GM19455 (cell line): Measurements from ENCODE around the gene SULT1B1.
"Not testable (repeated sequence)": the region's sequence is repeated elsewhere in the genome, so short reads cannot be mapped to it uniquely, and the experiment has no call there.

Source experiments
- ATAC-seq: cut with Tn5 transposase; IDR thresholded peaks from one replicate; pipeline ENCODE4 v1.9.1; 2021; ENCODE audit not compliant: unreplicated experiment

The SULT1B1 gene

DNA sequence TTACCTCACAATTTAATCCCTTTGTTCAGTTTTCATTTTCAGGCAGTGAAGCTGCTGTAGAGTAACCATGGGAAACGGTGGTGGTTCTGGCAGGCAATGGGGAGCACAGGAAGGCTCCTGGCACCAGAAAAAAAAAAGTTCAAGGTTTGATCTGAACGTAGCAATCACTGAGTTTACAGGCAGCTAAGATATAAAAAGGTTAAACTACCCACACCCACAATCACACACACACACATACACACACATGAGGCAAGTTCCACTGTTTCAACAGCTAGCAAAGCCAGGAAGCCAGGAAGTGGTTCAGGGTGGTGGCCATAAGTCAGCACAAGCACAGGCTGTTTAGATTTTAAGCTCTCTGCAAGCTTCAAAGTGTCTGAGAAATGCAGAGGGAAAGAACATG is at the start of gene SULT1B1:
Gene SULT1B1, minus strand, starts transcription at position 166 of the 400 bp plus-strand sequence. CDS start 5,403 bp downstream, outside the sequence.
- ATAC-seq: no peak

DNA sequence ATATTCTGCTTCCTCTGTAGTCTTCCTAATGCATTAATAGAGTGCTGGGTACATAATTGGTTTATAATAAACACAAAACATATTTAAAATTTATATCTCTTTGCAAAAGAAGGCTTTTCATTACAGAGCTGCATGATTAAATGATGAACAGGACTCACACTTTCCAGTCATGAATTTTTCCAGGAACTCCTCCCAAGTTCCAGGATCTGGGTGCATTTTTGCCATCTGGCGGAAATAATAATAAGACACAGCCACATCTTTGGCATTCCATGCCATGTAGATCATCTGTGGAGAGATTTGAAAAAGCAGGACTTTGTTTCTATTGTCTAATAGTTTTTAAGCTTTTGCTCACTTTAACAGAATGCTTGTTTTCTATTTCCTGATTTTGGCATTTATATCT is 40.2 kb upstream of the SULT1B1 start:
- no peak for ATAC-seq

DNA sequence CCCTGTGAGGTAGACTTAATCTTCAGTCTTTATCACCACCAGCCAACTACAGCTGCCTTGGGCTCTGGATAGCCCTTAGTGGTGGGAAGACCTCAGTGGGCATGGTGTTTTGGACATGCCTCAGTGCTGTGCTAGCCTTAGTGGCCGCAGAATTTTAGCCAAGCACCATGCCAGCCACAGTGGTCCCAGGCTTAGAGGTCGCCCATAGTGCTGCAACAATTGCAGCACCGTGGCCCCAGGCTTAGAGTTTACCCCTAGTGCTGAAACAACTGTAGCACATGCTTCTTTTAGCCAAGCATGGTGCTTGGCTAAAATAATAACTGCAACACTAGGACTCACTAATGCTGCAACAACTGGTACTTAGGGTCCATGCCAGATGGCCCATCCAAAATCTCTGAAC is 38.9 kb upstream of the SULT1B1 start:
- no peak for ATAC-seq

DNA sequence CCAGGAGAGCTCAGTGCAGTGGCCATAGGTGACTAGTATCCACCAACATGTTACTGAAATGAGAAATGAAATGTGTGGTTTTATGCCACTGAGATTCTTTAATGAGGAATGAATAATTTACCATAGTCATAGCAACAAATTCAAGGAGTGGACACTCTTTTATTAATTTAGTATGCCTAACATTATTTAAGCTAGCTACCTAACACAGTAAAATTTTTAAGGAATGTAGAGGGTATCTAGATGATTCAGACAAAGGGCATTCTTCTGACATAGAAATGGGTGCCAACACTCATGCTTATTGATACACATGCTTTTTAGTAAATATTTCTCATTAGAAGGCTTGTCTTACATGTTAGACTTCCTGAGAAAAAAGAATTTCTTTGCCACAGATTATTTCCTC is 33.3 kb upstream of the SULT1B1 start:
- no peak for ATAC-seq

DNA sequence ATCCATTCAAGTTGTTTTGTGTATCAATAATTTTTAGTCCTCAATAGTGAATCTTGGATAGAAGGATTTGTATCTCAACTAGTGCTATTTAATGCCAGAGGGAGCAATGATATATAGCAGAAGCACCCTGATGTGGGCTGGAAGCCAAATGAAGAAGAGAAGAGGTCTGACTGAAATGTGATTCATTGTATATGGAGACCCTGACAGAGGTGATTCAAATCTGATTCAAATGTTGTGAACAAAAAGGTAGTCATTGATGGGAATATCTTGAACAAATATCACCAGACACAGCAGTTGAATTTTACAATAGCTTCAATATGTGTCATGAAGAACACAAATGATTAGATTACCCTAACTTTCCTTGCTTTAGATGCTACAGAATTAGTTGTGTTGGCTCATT is 27.5 kb upstream of the SULT1B1 start:
- ATAC-seq: no peak

DNA sequence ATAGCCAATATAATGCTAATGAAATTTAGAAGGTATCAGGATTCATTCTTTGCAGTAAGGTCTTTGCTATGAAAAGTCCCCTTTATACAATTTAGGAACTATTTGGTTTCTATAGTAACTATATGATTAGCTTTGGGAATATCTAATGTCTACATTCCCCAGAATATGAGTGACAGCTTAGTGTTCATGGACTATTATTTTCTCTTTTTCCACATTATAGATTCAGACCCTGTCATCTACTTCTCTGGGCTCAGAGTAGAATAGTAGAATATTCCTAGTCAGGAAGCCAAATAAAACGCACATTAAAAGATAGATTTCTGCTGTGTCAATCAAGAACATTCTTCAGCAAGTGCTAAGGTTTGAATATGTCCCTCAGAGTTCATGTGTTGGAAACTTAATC is 26.1 kb upstream of the SULT1B1 start:
- no peak for ATAC-seq

DNA sequence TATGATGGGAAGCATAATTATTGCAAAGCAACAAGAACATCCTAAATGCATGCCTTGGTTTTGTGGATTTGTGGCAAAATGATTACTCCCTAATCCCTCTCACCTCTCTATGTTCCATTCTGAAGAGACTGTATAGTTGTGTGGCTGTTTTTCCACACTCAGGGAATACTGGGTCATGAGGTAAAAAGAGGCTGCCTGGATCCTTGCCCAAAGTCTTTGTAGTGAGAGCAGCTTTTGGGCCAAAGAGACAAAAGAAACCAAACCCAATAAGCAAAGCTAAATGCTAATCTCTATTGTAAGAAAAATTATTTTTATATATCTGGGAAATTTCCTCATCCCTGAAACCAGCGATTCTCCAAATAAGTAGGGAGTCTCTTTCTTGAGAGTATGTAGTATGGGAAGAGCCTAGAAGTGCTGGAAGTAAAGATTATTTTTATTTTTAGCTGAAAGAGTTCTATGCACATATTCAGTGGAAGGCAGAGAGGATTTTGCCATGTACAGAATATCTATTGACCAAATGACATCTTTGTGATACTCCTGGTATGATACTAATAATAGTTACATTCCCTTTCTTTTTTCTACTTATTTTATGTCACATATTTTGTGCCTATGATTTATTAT is 24.9 kb upstream of the SULT1B1 start:
- ATAC-seq: no peak

DNA sequence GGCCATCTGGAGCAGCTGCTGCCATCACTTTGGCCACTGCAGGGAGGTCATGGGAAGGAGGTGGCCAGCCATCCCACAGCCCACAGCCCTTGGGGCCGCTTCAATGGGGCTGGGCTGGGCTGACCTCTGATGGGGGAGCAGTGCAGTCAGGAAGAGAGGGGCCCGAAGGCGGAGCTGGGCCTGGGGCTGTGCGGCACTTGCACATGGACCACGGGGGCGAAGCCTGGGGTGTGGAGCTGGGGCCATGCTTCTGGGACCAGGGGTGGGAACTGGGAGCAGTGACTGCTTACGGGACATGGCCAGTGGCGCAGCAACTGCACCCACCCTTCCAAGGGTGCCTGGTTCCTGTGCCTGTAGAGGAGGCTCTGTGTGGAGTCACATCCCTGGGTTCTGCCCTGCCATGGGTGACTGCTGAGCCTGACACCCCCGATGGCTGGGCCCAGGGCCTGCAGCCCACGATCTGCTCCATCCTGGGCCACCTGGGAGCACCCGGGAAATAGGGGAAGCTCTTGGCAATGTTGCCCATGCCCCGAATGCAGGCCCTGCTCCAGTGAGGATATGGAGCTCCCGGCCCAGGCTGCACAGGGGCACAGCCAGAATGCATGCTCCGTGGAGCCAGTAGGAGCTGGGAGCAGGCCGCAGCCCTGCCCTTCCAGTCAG is 22.4 kb upstream of the SULT1B1 start:
- ATAC-seq: no peak

DNA sequence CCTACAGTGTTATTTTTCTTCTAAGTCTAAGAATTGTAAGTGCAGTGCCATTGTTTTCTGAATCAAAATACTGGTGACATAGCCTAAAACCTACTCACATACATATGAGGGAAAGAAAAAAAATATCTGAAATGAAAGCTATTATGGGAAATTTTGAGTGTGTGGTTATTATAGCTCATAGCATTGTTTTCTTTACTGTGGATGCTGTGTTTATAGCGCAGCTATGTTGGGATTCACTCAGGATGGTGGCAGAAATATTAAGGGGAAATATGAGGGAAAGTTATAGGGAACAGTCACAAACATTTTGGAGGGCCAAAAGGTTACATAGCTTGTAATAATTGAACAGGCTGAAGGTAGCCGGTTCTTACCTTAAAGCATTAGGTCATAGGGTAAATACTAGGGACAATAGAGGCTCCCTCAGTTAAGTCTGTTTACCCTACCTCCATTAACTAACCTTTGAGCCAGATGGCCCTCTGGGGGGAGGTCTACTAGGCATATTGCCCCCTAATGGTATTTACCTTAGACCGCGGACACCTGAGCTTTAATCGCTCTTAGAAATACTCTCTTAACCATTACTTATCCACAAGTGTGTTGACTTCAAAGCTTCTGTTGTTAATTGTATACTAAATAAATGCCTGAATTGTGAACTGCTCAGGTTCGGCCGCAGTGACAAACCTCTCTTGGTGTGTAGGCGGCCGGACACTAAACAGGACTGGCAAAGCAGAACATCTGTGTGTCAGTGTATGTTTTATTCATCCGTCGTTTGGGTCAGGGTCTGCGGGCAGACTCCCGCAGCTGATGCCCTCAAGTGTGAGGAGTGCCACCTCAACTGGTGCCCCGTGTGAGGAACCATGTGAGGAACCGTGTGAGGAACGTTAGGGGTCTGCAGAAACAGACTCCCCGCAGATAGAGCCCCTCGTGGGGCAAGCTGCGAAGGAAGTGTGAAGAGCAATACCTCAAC is 21.3 kb upstream of the SULT1B1 start:
- no peak for ATAC-seq

DNA sequence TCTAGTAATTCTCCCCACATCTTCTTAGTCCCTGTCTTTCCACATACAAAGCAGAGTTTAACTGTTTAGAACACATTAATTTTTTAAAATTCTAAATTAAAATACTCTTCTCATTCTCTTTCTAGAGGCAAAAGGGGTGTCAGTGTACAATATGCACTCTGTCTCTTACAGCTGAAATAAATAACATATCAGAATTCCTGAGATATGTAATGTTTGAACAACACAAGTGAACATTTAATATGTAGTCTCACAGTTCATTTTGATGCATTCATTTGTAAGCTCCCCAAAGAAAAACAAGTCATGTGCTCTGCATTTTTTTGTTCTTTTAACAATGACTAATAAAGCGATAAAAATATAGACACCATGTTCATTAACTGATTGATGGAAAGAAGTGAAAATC is 19.7 kb upstream of the SULT1B1 start:
- no peak for ATAC-seq

DNA sequence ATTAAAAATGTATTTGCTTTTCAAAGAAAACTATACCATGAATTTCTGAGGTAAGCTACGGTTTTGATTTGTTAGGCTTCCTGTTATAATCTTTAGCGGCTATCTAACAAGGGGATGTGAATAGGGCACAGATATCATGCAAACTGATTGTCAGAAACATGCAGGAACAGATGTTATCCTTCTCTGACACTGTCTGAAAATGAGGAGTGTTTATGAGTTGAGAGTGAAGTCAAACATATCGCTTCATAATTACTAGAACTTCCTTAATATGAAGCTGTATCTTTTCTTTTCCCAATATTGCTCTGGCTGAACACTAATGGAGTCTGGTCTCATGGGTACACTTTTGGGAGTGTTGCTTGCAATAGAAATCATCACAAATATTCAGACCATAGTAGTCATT is 16.3 kb upstream of the SULT1B1 start:
- no peak for ATAC-seq

DNA sequence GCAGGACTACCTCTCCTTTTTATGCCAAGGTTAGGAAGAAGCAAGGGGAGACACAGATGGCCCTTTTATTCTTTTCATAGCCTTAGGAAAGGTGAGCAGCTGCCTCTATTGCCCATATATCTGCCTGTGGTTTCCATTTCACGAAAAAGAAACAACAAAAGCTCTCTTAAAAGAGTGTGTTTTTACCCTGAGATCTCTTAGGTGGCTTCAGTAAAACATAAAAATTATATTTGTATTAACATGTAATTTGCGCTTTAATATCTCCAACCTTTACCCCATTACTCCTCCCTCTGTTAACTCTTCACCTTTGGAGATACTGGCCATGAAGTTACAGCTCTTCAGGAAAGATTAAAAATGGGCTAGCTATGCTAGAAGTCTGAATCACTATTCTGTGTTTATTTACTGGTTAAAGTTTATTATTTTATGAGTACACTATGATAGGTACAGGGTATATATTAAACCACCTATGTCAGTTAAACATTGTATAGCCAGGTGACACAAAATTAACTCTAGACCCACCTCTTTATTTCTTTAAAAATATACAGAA is 15.0 kb upstream of the SULT1B1 start:
- no peak for ATAC-seq

DNA sequence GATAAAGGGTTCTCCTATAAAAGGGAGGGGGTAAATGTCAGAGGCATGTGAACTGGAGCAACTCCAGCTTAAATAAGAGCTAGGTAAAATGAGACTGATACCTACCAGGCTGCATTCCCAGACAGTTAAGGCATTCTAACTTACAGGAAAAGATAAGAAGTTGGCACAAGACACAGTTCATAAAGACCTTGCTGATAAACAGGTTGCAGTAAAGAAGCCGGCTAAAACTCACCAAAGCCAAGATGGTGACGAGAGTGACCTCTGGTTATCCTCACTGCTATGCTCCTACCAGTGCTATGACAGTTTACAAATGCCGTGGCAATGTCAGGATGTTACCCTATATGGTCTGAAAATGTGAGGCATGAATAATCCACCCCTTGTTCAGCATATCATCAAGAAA is 13.1 kb upstream of the SULT1B1 start:
- ATAC-seq: no peak

DNA sequence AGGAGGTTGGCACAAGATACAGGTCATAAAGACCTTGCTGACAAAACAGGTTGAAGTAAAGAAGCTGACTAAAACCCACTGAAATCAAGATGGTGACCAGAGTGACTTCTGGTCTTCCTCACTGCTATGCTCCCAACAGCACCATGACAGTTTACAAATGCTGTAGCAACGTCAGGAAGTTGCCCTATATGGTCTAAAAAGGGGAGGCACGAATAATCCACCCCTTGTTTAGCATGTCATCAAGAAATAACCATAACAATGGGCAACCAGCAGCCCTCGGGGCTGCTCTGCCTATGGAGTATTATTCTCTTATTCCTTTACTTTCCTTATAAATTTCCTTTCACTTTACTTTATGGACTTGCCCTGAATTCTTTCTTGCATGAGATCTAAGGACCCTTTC is 8.1 kb upstream of the SULT1B1 start:
- not testable (repeated sequence) for ATAC-seq

DNA sequence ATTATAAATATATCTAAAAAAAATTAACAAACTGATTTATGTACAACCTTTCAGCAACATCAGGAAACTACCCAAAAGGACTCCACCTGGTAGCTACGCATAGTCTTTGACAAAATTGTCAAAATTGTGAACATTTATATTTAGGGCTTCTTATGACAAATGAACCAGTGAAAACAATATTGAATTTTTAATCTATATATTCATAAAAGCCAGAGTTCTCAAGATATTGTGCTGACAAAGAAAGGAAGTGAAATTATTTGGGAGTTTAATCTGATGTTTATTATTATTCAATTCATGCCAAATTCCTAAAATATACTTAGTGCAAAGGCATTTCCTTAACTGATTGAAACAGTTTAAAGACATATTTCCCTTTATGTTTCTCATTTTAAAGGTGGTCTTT is 5.3 kb upstream of the SULT1B1 start:
- ATAC-seq: no peak

DNA sequence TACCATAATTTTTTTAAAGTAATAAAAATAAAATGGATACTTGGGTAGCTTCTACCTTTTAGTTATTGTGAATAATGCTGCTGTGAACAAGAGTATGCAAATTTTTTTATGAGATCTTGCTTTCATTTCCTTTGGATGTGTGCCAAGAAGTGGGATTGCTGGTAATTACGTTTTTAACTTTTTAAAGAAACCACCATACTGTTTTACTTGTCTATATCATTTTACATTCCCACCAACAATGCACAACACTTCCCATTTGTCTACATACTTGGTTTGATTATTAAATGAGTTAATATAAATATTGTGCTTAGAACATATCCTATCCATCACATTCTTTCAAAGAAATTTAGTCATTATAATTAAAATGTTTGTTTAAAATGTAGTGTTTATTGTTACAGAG is 3.9 kb upstream of the SULT1B1 start:
- no peak for ATAC-seq

DNA sequence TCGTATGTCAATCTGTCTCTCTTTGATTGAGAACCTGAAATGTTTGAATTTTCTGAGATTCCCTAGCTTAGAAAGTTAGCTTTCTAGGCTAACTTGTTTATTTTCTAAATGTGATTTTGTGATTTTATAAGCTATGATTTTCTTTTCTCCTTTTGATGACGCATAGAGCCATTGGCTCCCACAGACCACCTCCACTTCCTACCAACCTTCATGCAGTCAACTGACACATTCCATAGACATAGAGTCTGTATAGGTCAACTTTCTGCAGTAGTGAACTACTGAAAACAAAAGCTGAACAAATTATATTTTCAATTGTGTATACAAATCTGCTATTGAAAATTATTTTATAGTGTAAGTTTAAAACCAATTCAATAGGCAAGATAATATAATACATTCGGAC is 2.8 kb upstream of the SULT1B1 start:
- no peak for ATAC-seq

DNA sequence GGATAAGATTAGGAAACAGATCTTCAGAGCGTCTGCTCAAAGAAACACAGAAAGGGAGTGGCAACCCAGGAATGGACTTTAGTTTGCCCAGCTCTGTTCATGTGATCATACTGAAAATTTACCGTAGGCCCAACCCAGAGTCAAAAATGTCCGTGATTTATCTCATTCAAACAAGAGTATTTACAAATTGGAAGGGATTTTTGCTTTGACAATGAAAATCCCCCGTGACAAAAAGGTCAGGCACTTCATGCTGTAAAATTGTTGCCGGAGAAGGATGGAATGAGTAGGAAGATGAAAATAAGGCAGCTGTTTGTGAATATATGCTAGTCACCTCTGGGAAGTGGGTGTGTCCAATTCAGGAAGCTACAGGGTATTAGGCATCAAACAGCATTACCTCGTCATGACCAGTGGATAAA is 1.2 kb downstream of the SULT1B1 start:
- no peak for ATAC-seq

DNA sequence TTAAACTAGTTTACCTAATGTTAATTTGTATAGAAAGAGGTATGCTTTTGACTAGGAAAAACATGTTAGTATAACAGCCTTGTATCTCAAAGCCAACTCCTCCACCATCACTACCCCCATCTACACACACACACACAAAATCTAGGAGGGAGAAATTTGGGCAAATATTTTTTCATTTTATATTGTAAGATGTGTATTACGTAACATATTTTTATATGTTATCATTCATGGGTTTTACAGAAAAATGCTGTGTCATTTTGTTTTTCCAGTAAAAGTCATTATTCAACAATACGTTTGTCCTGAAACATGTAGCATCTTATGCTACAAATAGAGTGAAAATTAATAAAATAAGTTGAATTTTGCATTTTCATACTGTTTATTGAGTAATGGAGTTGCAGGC is 3.0 kb downstream of the SULT1B1 start:
- ATAC-seq: no peak

DNA sequence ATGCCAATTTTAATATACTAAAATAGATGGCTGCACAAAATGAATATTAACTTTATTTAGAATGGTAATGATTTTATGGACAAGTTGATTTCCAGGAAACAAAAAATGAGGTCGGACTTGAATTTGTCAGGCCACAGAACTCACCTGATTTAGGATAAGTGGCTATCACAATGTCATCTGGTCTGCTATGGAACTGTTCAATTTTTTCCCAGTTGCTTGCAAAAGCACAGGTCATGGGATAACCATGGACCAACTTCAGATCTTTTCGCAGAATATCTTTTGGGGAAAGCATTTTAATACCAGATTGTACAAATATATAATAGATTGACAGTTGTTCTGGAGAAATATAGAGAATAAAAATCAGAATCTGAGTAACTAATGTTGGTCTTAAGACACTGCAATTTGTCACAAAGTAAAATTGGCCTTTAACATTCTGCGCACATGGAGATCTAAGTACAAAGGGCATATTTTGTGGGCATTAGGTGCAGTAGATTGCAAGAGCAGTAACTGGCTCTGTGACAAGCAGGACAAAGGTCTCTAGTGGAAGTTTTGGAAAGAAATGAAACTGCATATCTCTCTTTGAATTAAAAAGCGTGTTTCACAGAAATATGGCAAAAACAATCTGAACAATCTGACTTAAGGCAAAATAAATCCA is 5.4 kb downstream of the SULT1B1 start:
- ATAC-seq: no peak

DNA sequence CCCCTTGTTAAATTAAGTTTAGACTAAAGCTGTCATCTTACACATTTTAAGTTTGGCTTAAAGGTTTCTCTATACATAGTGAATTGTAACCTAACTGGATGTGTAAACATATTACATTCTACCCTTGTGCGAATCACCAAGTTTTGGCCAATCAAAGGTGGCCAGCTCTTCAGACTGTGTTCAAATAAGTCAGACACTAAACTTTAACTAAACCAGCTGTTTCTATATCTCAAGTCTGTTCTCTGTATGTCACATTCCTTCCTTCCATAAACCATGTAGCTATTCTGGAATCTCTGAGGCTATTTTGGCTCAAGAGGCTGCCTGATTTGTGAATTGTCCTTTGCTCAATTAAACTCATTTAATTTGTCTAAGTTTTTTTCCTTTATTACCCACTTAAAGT is 6.7 kb downstream of the SULT1B1 start:
- ATAC-seq: no peak
